Heart left ventricle (tissue), 13 donors: ENCODE results near the gene CDK2AP2.

Experiments used
- POLR2A ChIP-seq, 2 donors: fragments of 450-650 bp; IDR thresholded peaks; one replicate each; pipeline ENCODE4 v1.6.1; 2017; ENCODE audit warnings: antibody characterized with exemption in 2 of 2, mild to moderate bottlenecking in 2 of 2, moderate library complexity in 2 of 2
- TF ChIP-seq, protein P1 (sequence below), 12 donors: fragments of 200-600 bp; sonication (generic) in 4 of 12; IDR thresholded peaks; one replicate each; pipeline versions ENCODE4 v1.5.0 to v1.8.0; 2018 to 2022; ENCODE audit warnings: antibody characterized with exemption in 12 of 12, mild to moderate bottlenecking in 5 of 12
- donor health status: ischemic (EF 13 %, LVEDD 7.1; RV severe dilation, severe dysfunction).
- donor health status: DM: no; HTN: yes; CAD: no.
- donor health status: DM: no; HTN: no; CAD: no.
- donor health status: ischemic (EF 25% LVEDD 6.9; RV normal size, moderate dysfunction).
- donor health status: ischemic (EF 25% LVEDD 5.7; RV mildly dilated, moderate dysfunction).
- donor health status: ischemic (EF 35%, LVEDD 5.7; RV mildly dilated, moderate dysfunction).
- donor health status: nonischemic (EF 11% LVEDD 7.7; RV severe dilation, severe dysfunction).
- donor health status: DM: yes; HTN: yes; CAD: no.
- donor health status: PGD.
- donor health status: ischemic (EF 29% LVEDD 5.4; RV normal size, mild dysfunction).
- donor health status: nonischemic (EF 23%, LVEDD 6.1; RV moderate dilation, normal function).

DNA sequence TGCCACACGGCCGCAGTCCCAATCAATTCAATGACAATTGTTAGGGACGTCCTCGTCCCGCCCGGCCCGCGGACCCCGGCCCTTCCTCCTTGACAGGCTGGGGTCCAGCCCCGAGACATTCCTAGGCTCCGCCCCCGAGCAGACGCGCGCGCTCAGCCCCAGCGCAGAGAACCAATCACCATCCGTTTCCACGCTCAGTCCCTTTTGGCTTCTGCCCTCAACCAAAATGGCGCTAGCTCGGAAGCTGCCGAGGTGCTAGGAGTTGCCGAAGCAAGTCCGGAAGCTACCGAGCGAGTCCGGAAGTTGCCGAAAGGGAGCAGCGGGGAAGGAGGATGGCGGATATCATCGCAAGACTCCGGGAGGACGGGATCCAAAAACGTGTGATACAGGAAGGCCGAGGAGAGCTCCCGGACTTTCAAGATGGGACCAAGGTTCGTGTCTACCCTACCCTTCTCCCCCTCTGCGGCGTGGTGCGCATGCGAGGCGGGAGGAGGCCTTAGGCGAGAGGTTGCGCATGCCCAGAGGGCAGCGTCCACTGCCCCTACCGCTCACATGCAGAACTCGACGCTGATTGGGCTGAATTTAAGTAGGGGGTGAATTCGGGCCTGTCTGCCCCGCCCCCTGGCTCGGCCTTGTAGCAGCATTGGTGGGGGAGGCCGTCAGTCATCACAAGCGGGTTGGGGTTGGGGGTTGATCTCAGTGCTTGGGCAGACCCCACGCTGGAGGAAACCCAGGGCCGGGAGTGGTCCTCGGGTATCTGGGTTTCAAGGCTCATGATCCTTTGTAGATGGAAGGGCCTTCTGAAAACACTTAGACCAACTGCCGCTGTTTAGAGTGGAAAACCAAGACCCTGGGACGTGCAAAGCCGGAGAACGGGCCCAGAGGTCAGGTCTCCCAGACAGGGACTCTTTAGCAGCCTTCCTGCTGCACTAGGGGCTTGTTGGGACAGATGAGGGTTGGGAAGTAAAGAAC is 24.8 kb downstream of the CDK2AP2 start, which contains the start of gene AIP:
- TF ChIP-seq, protein P1, sequence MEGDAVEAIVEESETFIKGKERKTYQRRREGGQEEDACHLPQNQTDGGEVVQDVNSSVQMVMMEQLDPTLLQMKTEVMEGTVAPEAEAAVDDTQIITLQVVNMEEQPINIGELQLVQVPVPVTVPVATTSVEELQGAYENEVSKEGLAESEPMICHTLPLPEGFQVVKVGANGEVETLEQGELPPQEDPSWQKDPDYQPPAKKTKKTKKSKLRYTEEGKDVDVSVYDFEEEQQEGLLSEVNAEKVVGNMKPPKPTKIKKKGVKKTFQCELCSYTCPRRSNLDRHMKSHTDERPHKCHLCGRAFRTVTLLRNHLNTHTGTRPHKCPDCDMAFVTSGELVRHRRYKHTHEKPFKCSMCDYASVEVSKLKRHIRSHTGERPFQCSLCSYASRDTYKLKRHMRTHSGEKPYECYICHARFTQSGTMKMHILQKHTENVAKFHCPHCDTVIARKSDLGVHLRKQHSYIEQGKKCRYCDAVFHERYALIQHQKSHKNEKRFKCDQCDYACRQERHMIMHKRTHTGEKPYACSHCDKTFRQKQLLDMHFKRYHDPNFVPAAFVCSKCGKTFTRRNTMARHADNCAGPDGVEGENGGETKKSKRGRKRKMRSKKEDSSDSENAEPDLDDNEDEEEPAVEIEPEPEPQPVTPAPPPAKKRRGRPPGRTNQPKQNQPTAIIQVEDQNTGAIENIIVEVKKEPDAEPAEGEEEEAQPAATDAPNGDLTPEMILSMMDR (IDR thresholded peaks at IDR 0.05), result peak in 3 of 12 donors; percentile 11 to 37 (median 34)
- TF ChIP-seq POLR2A (IDR thresholded peaks at IDR 0.05), result peak in 1 of 2 donors; percentile 64
